ENCODE measurements around the gene UGT1A4. TPM values are rescaled to one million over a fixed set of nuclear protein-coding genes. Genes with fewer than 3 reads are reported as not detected.

The UGT1A4 gene
- total RNA-seq, 1 experiment from 2014 or later: not detected

- no peak overlapping the region for H4K91ac ChIP-seq (ENCODE audit: insufficient read length, low read depth, low read length)
- H3K9me3 Mint-ChIP-seq: peaks cover 0 to 7% of the 10 kb centered on the region in 2 experiments; a peak in 1 of 5 replicates
- peaks cover 14 to 20% of the 10 kb centered on the region in 2 experiments for H3K4me1 Mint-ChIP-seq
- H3K14ac ChIP-seq (ENCODE audit: insufficient read depth, low read length): no peak overlapping the region
- no peak for TF ChIP-seq CTCF (conservative IDR thresholded peaks at IDR 0.05)
- peak overlapping the region in 2 of 3 experiments; percentile 59 to 80; a peak in 2 of 7 replicates for H3K27ac Mint-ChIP-seq
- H3K79me2 ChIP-seq (ENCODE audit: insufficient read depth, low read length): no peaks in the 10 kb centered on the region
- no peak for DNase-seq
- H4K5ac ChIP-seq (ENCODE audit: insufficient read length, low read depth, low read length): no peak overlapping the region
- H3K18ac ChIP-seq (ENCODE audit: insufficient read length, low read depth, low read length): no peak overlapping the region
- no peak overlapping the region for H3K56ac ChIP-seq (ENCODE audit: insufficient read length, low read depth, low read length)
- no peaks in the 10 kb centered on the region for H3K23me2 ChIP-seq (ENCODE audit: insufficient read length, low read depth, low read length, poor library complexity, severe bottlenecking)
- H3K9ac ChIP-seq (ENCODE audit: extremely low read depth, insufficient read length, low read length): no peak overlapping the region
- peaks cover 0 to 4% (median 1%) of the 10 kb centered on the region in 3 experiments; a peak in 3 of 7 replicates for H3K36me3 Mint-ChIP-seq (ENCODE audit: insufficient read depth in 1 of 3, low read depth in 3 of 3)
- no peak overlapping the region for H3K4me2 ChIP-seq (ENCODE audit: insufficient read depth, insufficient read length, low read length)
- H2BK120ac ChIP-seq (ENCODE audit: low read depth, low read length, poor library complexity, severe bottlenecking): no peak overlapping the region
- no CpG with 5 or more reads among the region's 4 CpGs for WGBS (ENCODE audit: extremely low coverage, insufficient read length, low lambda C conversion rate)
- H3K4me3 Mint-ChIP-seq: no peak overlapping the region
- no peaks in the 10 kb centered on the region for H3K79me1 ChIP-seq (ENCODE audit: insufficient read depth, low read depth, low read length, poor library complexity, severe bottlenecking)
- H2BK15ac ChIP-seq (ENCODE audit: low read depth, low read length): no peak overlapping the region
- H2AK5ac ChIP-seq (ENCODE audit: insufficient read length, low read length): no peak overlapping the region
- H3K4me1 ChIP-seq (ENCODE audit: insufficient read depth, low read length): no peaks in the 10 kb centered on the region
- H3K27me3 ChIP-seq (ENCODE audit: insufficient read depth, low read length): no peaks in the 10 kb centered on the region
- no peak overlapping the region for H2BK12ac ChIP-seq (ENCODE audit: insufficient read length, low read depth, low read length)
- no peaks in the 10 kb centered on the region for H4K20me1 ChIP-seq (ENCODE audit: control insufficient read depth, insufficient read depth, insufficient read length)
- H2AFZ ChIP-seq (ENCODE audit: low read length): no peak overlapping the region
- no peak overlapping the region for H3K27ac ChIP-seq (ENCODE audit: insufficient read length, low read depth, low read length)
- no peak overlapping the region for H3T11ph ChIP-seq (ENCODE audit: low read length)
- H2BK20ac ChIP-seq (ENCODE audit: low read depth, low read length, poor library complexity, severe bottlenecking): no peak overlapping the region
- H3K27me3 Mint-ChIP-seq (ENCODE audit: low read depth): no peaks in the 10 kb centered on the region
- H4K8ac ChIP-seq (replicated peaks; ENCODE audit: insufficient read length, low read depth, low read length): no peak overlapping the region
- H3K23ac ChIP-seq (ENCODE audit: insufficient read length, low read depth, low read length): no peak overlapping the region
- no peaks in the 10 kb centered on the region for H3K9me3 ChIP-seq (ENCODE audit: control insufficient read depth, low read depth, low read length)
- H3K4ac ChIP-seq (ENCODE audit: low read depth, low read length): no peak overlapping the region
- no peak overlapping the region for H2BK5ac ChIP-seq (ENCODE audit: insufficient read length, low read length)
Measured at GRCh38 chr2:233698740-233699139, 19.8 kb upstream of the UGT1A4 start.
